SU-DHL-6 (cell line): ENCODE results near the gene LRRC8E.

Experiments
- H2AFZ ChIP-seq: fragments of 200-600 bp; sonication (generic); 2 replicates; pipeline ENCODE4 v1.6.1; 2014; ENCODE audit warnings: low read depth, mild to moderate bottlenecking, moderate library complexity, mixed read lengths, antibody characterized with exemption, low read length; ENCODE audit not compliant: severe bottlenecking
- H3F3A ChIP-seq: fragments of 200-600 bp; shearing (Covaris generic); 2 replicates; pipeline ENCODE4 v1.6.0; 2016; ENCODE audit warnings: antibody characterized with exemption, mild to moderate bottlenecking; ENCODE audit not compliant: insufficient read depth
- H3K27ac ChIP-seq: fragments of 200-600 bp; sonication (generic); 2 replicates; pipeline ENCODE4 v1.5.1; 2016; ENCODE audit warnings: low read depth, mild to moderate bottlenecking, low read length, moderate library complexity, mixed read lengths
- H3K27me3 ChIP-seq: fragments of 200-600 bp; sonication (generic), shearing (Covaris generic); 2 replicates; pipeline ENCODE4 v1.6.0; 2014; ENCODE audit warnings: mild to moderate bottlenecking, low read length
- H3K36me3 ChIP-seq: fragments of 200-600 bp; sonication (generic); 2 replicates; pipeline ENCODE4 v1.6.1; 2014; ENCODE audit warnings: mild to moderate bottlenecking, low read length, mixed read lengths
- H3K4me2 ChIP-seq: fragments of 300-600, 200-600 bp; shearing (Covaris generic), sonication (generic); 2 replicates; pipeline ENCODE4 v1.6.0; 2014; ENCODE audit warnings: low read length, low read depth, mild to moderate bottlenecking; ENCODE audit not compliant: poor library complexity, severe bottlenecking
- H3K4me3 ChIP-seq: fragments of 200-600 bp; sonication (generic); 2 replicates; pipeline ENCODE4 v1.5.1; 2014; ENCODE audit warnings: antibody characterized with exemption, low read length, mild to moderate bottlenecking, mixed read lengths; ENCODE audit not compliant: insufficient read depth, poor library complexity, severe bottlenecking
- H3K79me2 ChIP-seq: fragments of 200-600 bp; sonication (generic); 2 replicates; pipeline ENCODE4 v1.6.1; 2014; ENCODE audit warnings: mild to moderate bottlenecking, low read length, moderate library complexity; ENCODE audit not compliant: insufficient read depth
- H3K9ac ChIP-seq: fragments of 200-600 bp; sonication (generic); 2 replicates; pipeline ENCODE4 v1.7.0; 2014; ENCODE audit warnings: mild to moderate bottlenecking, low read length
- H3K9me2 ChIP-seq: fragments of 200-600 bp; sonication (generic); replicated peaks from 2 replicates; pipeline ENCODE4 v1.6.1; 2014; ENCODE audit warnings: low read length; ENCODE audit not compliant: insufficient read depth
- H3K9me3 ChIP-seq: fragments of 200-600 bp; sonication (generic); 2 replicates; pipeline ENCODE4 v1.6.1; 2014; ENCODE audit warnings: low read length, mixed read lengths; ENCODE audit not compliant: insufficient read depth
- H4K20me1 ChIP-seq: fragments of 200-600 bp; sonication (generic); 2 replicates; pipeline ENCODE4 v1.6.1; 2014; ENCODE audit warnings: low read depth, mild to moderate bottlenecking, antibody characterized with exemption, low read length, moderate library complexity, mixed read lengths
- EZH2phosphoT487 ChIP-seq: fragments of 200-600 bp; sonication (generic), shearing (Covaris generic); conservative IDR thresholded peaks from 2 replicates; pipeline ENCODE4 v1.6.1; 2018; ENCODE audit warnings: mild to moderate bottlenecking, antibody characterized with exemption, low read length, moderate library complexity, mixed read lengths
- TF ChIP-seq, protein P1 (sequence below): fragments of 200-600 bp; sonication (generic); IDR thresholded peaks from one replicate; pipeline ENCODE4 v1.5.1; 2017; ENCODE audit warnings: antibody characterized with exemption, mild to moderate bottlenecking, low read length, moderate library complexity; ENCODE audit not compliant: insufficient read depth, poor library complexity, severe bottlenecking

The LRRC8E gene

DNA sequence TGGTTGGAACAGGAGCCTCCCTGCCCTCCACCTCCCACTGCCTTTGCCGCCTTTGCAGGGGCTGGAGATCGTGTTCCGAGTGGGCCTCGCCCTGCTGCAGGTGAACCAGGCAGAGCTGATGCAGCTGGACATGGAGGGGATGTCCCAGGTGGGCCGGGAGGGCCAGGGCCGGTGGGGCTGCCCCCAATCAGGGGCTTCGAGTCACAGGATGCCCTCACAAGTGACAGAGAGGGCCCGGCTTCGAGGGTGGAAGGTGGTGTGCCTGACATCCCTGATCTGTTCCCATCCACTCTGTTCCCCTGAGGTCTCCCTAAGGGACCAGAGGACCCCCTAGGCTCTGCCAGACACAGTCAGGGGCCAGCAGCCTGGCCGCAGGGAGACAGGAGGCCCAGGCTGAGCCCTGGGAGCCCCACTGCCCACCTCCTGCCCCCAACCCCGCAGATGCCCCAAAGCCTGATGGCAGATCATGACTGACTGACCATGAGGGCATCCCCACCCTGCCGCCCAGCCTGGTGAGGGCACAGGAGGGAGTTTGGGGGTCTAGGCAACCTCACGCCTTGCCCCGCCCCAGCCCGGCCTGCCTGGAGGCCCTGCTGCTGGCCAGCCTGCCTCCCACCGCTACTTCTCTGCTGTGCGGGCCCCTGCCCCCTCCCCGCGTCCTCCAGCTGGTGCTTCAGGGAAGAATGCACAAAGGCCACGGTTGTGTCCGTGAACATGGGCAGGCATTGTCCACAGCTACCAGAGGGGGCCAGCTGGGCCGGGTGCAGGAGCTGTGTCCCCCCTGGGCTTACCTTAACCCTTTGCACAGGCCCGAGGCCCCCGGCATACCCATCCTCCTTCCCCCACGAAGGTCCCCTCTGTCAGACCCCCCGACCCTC lies 36.4 kb upstream of the LRRC8E start:
- Histone ChIP-seq H2AFZ (no peak overlapping the region), H3K36me3 (no peaks in the 10 kb centered on the region), H3K27ac (no peak overlapping the region), H3K9ac (no peak overlapping the region), H3K4me2 (no peak overlapping the region), H3K4me3 (no peak overlapping the region), H3K27me3 (no peaks in the 10 kb centered on the region), H4K20me1 (no peaks in the 10 kb centered on the region), H3K9me3 (no peaks in the 10 kb centered on the region), H3K9me2 (no peaks in the 10 kb centered on the region), H3K79me2 (no peaks in the 10 kb centered on the region), H3F3A (no peaks in the 10 kb centered on the region)
- TF ChIP-seq EZH2phosphoT487, result no peak
- TF ChIP-seq, protein P1, sequence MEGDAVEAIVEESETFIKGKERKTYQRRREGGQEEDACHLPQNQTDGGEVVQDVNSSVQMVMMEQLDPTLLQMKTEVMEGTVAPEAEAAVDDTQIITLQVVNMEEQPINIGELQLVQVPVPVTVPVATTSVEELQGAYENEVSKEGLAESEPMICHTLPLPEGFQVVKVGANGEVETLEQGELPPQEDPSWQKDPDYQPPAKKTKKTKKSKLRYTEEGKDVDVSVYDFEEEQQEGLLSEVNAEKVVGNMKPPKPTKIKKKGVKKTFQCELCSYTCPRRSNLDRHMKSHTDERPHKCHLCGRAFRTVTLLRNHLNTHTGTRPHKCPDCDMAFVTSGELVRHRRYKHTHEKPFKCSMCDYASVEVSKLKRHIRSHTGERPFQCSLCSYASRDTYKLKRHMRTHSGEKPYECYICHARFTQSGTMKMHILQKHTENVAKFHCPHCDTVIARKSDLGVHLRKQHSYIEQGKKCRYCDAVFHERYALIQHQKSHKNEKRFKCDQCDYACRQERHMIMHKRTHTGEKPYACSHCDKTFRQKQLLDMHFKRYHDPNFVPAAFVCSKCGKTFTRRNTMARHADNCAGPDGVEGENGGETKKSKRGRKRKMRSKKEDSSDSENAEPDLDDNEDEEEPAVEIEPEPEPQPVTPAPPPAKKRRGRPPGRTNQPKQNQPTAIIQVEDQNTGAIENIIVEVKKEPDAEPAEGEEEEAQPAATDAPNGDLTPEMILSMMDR, result no peak

DNA sequence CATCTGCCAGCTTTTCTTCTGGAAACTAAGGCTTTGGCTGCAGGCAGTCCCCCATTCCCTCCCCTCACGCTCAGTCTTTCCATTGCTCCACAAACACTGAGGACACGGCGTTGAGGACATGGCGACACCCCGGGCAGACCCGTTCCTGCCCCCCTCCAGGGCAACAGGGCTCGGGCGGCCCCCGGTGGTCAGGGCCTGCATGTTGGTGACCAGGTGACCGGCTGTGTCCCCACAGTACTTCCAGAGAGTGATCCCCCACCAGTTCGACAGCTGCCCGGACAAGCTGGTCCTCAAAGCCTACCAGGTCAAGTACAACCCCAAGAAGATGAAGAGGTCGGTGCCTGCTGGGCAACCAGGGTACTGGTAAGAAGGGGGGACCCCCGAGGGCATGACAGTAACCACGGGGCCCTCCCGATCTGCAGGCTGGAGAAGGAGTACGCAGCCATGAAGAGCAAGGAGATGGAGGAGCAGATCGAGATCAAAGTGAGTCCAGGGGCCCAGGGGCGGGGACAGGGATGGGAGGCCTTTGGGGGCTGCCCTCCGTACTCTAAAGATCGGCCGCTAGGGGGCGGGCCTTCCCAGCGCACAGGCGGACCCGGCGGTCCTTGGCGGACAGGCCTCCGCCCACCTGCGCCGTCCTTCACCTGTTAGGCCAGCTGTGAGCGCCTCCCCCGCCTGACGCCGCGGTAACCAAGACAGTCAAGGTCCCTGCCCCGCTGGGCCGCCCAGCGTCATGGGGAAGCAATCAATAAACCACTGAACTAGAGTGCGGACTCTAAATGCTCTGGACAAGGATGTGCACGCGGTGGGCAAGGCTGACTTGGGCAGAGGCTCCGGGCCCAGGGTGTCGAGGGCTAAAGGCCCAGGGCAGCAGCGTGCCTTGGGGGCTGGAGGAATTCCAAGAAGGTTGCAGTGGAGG lies 35.2 kb upstream of the LRRC8E start:
- no peak for TF ChIP-seq EZH2phosphoT487
- TF ChIP-seq, protein P1, result peak; percentile 71
- H3K27ac ChIP-seq, result no peak overlapping the region
- no peaks in the 10 kb centered on the region for H3K27me3 ChIP-seq
- no peak overlapping the region for H3K9ac ChIP-seq
- H3K36me3 ChIP-seq, result no peaks in the 10 kb centered on the region
- H3K4me2 ChIP-seq, result no peak overlapping the region
- H3F3A ChIP-seq, result no peaks in the 10 kb centered on the region
- H3K9me3 ChIP-seq, result no peaks in the 10 kb centered on the region
- no peaks in the 10 kb centered on the region for H4K20me1 ChIP-seq
- no peaks in the 10 kb centered on the region for H3K79me2 ChIP-seq
- H3K9me2 ChIP-seq, result no peaks in the 10 kb centered on the region
- no peak overlapping the region for H3K4me3 ChIP-seq
- H2AFZ ChIP-seq, result no peak overlapping the region

DNA sequence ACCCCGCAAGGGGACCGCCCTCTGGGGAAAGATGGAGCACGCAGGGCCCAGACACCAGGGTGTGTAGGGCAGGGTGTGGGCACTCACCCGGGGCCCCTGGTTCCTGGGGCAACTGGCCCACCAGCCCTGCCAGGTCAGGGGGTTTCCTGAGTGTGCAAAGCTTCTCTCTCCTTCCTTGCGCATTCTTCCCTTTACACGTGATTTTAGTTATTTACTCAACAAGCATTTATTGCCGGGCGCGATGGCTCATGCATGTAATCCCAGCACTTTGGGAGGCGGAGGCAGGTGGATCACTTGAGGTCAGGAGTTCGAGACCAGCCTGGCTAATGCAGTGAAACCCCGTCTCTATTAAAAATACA lies 34.6 kb upstream of the LRRC8E start:
- TF ChIP-seq EZH2phosphoT487, result no peak
- TF ChIP-seq, protein P1, result no peak
- Histone ChIP-seq H3K27me3 (no peaks in the 10 kb centered on the region), H3K4me2 (no peak overlapping the region), H3K36me3 (no peaks in the 10 kb centered on the region), H3K9me3 (no peaks in the 10 kb centered on the region), H3K79me2 (no peaks in the 10 kb centered on the region), H3K4me3 (no peak overlapping the region), H2AFZ (no peak overlapping the region), H3K9ac (no peak overlapping the region), H4K20me1 (no peaks in the 10 kb centered on the region), H3F3A (no peaks in the 10 kb centered on the region), H3K27ac (no peak overlapping the region), H3K9me2 (no peaks in the 10 kb centered on the region)
